Measurements from ENCODE around the gene GAA. TPM values are rescaled to one million over a fixed set of nuclear protein-coding genes. Genes with fewer than 3 reads are reported as not detected.
A peak's percentile ranks its signal among the peaks of the same experiment; 100 is the strongest.

Gene GAA
- total and polyA plus RNA-seq, 4 donors, result 13.3 to 58.1 (median 36.5) TPM

- DNase-seq (ENCODE audit: low read depth in 4 of 6, low spot score in 6 of 6), result no peak
- Histone ChIP-seq H3K4me3 (ENCODE audit: low read depth, low read length) (no peak overlapping the region), H3K4me1 (ENCODE audit: control insufficient read depth, insufficient read depth, low read length) (no peaks in the 10 kb centered on the region), H3K27me3 (ENCODE audit: control insufficient read depth, insufficient read depth, low read length) (no peaks in the 10 kb centered on the region), H3K36me3 (ENCODE audit: control insufficient read depth, insufficient read depth, low read length) (peaks cover 75% of the 10 kb centered on the region), H3K27ac (ENCODE audit: low read depth, low read length) (no peak overlapping the region), H3K9me3 (ENCODE audit: control insufficient read depth, insufficient read depth, low read length) (no peaks in the 10 kb centered on the region)
- WGBS (ENCODE audit: insufficient coverage), result 94% methylated on average over 8 of the region's 9 CpGs
Measured at GRCh38 chr17:80137131-80137530, 35.8 kb downstream of the GAA start.

GRCh38 chr17:80138856-80139426, 37.6 kb downstream of the GAA start:
- Histone ChIP-seq H3K36me3 (ENCODE audit: control insufficient read depth, insufficient read depth, low read length) (peaks cover 81% of the 10 kb centered on the region), H3K4me1 (ENCODE audit: control insufficient read depth, insufficient read depth, low read length) (no peaks in the 10 kb centered on the region), H3K27me3 (ENCODE audit: control insufficient read depth, insufficient read depth, low read length) (no peaks in the 10 kb centered on the region), H3K9me3 (ENCODE audit: control insufficient read depth, insufficient read depth, low read length) (no peaks in the 10 kb centered on the region), H3K27ac (ENCODE audit: low read depth, low read length) (no peak overlapping the region), H3K4me3 (ENCODE audit: low read depth, low read length) (no peak overlapping the region)
- 95% methylated on average over 12 of the region's 18 CpGs for WGBS (ENCODE audit: insufficient coverage)
- no peak for DNase-seq (ENCODE audit: low read depth in 4 of 6, low spot score in 6 of 6)

GRCh38 chr17:80141463-80142165, 40.2 kb downstream of the GAA start:
- DNase-seq (ENCODE audit: low read depth in 4 of 6, low spot score in 6 of 6), result no peak
- 100% methylated on average over 1 of the region's 7 CpGs for WGBS (ENCODE audit: insufficient coverage)
- H3K9me3 ChIP-seq (ENCODE audit: control insufficient read depth, insufficient read depth, low read length), result no peaks in the 10 kb centered on the region
- peaks cover 9% of the 10 kb centered on the region for H3K4me1 ChIP-seq (ENCODE audit: control insufficient read depth, insufficient read depth, low read length)
- H3K27me3 ChIP-seq (ENCODE audit: control insufficient read depth, insufficient read depth, low read length), result no peaks in the 10 kb centered on the region
- H3K36me3 ChIP-seq (ENCODE audit: control insufficient read depth, insufficient read depth, low read length), result peaks cover 60% of the 10 kb centered on the region
- H3K4me3 ChIP-seq (ENCODE audit: low read depth, low read length), result no peak overlapping the region
- H3K27ac ChIP-seq (ENCODE audit: low read depth, low read length), result no peak overlapping the region

DNA sequence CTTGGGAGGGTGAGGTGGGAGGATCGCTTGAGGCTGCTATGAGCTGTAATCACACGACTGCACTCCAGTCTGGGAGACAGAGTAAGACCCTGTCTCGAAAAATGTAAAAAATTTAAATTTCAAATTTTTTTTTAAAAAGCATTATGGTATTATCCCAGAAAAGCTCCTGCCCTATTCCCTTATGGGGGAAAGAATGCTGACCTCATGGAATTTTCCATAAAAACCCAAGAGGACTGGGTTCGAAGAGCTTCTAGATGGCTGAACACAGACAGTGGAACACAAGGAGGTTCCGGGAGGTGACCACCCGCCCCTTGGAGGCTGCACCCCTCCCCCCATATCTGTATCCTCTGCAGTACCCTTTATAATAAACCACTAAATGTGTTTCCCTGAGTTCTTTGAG, 41.5 kb downstream of the GAA start:
- peaks cover 50% of the 10 kb centered on the region for H3K36me3 ChIP-seq (ENCODE audit: control insufficient read depth, insufficient read depth, low read length)
- no peaks in the 10 kb centered on the region for H3K9me3 ChIP-seq (ENCODE audit: control insufficient read depth, insufficient read depth, low read length)
- no peaks in the 10 kb centered on the region for H3K27me3 ChIP-seq (ENCODE audit: control insufficient read depth, insufficient read depth, low read length)
- H3K4me3 ChIP-seq (ENCODE audit: low read depth, low read length), result no peak overlapping the region
- H3K4me1 ChIP-seq (ENCODE audit: control insufficient read depth, insufficient read depth, low read length), result peaks cover 13% of the 10 kb centered on the region
- no peak overlapping the region for H3K27ac ChIP-seq (ENCODE audit: low read depth, low read length)
- WGBS (ENCODE audit: insufficient coverage), result 90% methylated on average over 2 of the region's 6 CpGs
- DNase-seq (ENCODE audit: low read depth in 4 of 6, low spot score in 6 of 6), result no peak

GRCh38 chr17:80145076-80146075, 44.0 kb downstream of the GAA start:
- 21% methylated on average over 5 of the region's 10 CpGs for WGBS (ENCODE audit: insufficient coverage)
- Histone ChIP-seq H3K27ac (ENCODE audit: low read depth, low read length) (no peak overlapping the region), H3K4me3 (ENCODE audit: low read depth, low read length) (peak overlapping the region; percentile 66), H3K9me3 (ENCODE audit: control insufficient read depth, insufficient read depth, low read length) (no peaks in the 10 kb centered on the region), H3K4me1 (ENCODE audit: control insufficient read depth, insufficient read depth, low read length) (peaks cover 22% of the 10 kb centered on the region), H3K36me3 (ENCODE audit: control insufficient read depth, insufficient read depth, low read length) (peaks cover 29% of the 10 kb centered on the region), H3K27me3 (ENCODE audit: control insufficient read depth, insufficient read depth, low read length) (no peaks in the 10 kb centered on the region)
- no peak for DNase-seq (ENCODE audit: low read depth in 4 of 6, low spot score in 6 of 6)

GRCh38 chr17:80146121-80147034, 45.0 kb downstream of the GAA start:
- peaks cover 22% of the 10 kb centered on the region for H3K4me1 ChIP-seq (ENCODE audit: control insufficient read depth, insufficient read depth, low read length)
- H3K9me3 ChIP-seq (ENCODE audit: control insufficient read depth, insufficient read depth, low read length), result no peaks in the 10 kb centered on the region
- no peaks in the 10 kb centered on the region for H3K27me3 ChIP-seq (ENCODE audit: control insufficient read depth, insufficient read depth, low read length)
- peaks cover 23% of the 10 kb centered on the region for H3K36me3 ChIP-seq (ENCODE audit: control insufficient read depth, insufficient read depth, low read length)
- peak overlapping the region; percentile 65 for H3K27ac ChIP-seq (ENCODE audit: low read depth, low read length)
- under 1% methylated on average over 64 of the region's 69 CpGs for WGBS (ENCODE audit: insufficient coverage)
- H3K4me3 ChIP-seq (ENCODE audit: low read depth, low read length), result peak overlapping the region; percentile 66
- DNase-seq (ENCODE audit: low read depth in 4 of 6, low spot score in 6 of 6), result peak in 3 of 6 donors; percentile 18 to 57 (median 40)

DNA sequence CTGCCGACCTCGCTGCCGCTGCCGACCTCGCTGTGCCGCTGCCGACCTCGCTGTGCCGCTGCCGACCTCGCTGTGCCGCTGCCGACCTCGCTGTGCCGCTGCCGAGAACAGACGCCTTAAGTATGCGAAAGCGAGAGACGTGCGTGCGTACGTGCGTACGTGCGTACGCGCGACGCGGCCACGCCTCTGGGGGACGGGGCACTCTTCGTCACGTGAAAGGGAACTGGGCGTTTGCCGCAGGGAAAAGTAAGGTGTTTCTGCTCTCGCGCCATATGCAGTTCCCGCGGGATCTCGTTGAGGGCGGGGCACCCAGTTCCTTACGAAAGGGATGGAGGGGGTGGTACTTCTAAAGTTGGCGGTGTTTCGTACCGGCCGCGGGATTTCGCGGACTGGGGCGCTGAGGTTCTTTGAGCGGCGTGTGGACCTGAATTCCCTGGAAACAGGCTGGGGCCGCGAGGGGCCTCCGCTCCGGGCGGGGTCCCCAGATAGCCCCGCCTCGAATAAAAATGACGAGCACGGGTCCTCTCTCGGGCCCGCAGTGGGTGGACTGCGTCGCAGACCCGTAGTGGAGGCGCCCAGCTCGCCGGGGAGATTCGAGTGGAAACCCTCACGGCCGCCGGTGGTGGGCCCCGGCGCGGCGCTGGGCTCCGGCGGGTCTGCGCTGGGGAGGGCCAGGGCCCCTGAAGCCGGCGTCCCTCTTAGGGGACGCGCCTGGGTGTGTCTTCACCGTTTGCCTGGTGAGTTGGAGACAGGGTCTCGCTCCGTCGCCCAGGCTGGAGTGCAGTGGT, 45.8 kb downstream of the GAA start, which contains the start of gene EIF4A3:
EIF4A3 (minus strand) TSS at position 94 of the 788 bp plus-strand sequence. CDS start 167 bp downstream, outside the sequence.
- H3K4me1 ChIP-seq (ENCODE audit: control insufficient read depth, insufficient read depth, low read length), result peaks cover 22% of the 10 kb centered on the region
- peaks cover 18% of the 10 kb centered on the region for H3K36me3 ChIP-seq (ENCODE audit: control insufficient read depth, insufficient read depth, low read length)
- peak within 1 kb of the TSS; percentile 93 for H3K4me3 ChIP-seq (ENCODE audit: low read depth, low read length)
- no peaks in the 10 kb centered on the region for H3K9me3 ChIP-seq (ENCODE audit: control insufficient read depth, insufficient read depth, low read length)
- H3K27ac ChIP-seq (ENCODE audit: low read depth, low read length), result peak within 1 kb of the TSS; percentile 96
- DNase-seq (ENCODE audit: low read depth in 4 of 6, low spot score in 6 of 6), result peak; percentile 94 to 99 (median 96)
- no peaks in the 10 kb centered on the region for H3K27me3 ChIP-seq (ENCODE audit: control insufficient read depth, insufficient read depth, low read length)
- under 1% methylated on average over 90 of the region's 90 CpGs for WGBS (ENCODE audit: insufficient coverage)

DNA sequence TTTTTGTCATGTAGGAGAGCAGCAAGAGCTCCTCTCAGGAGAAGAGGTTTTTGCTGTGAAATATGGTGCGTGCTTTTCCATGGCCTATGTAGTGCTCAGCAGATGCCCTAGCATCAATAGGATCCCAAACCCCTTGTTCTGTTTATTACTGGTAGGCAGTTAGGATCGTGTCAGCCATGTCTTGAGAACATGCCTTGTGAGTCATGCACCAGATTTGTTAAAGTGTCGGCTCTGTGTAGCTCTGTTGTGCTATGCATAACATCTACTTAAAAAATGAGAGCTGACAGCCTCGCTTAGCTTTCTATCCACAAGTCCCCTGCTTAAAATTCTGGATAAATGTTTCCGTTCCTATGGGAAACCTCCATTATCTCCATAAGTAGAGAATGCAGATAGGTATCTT, 50.0 kb downstream of the GAA start:
- DNase-seq (ENCODE audit: low read depth in 4 of 6, low spot score in 6 of 6), result no peak
- H3K27me3 ChIP-seq (ENCODE audit: control insufficient read depth, insufficient read depth, low read length), result no peaks in the 10 kb centered on the region
- peaks cover 3% of the 10 kb centered on the region for H3K36me3 ChIP-seq (ENCODE audit: control insufficient read depth, insufficient read depth, low read length)
- peaks cover 13% of the 10 kb centered on the region for H3K4me1 ChIP-seq (ENCODE audit: control insufficient read depth, insufficient read depth, low read length)
- H3K9me3 ChIP-seq (ENCODE audit: control insufficient read depth, insufficient read depth, low read length), result no peaks in the 10 kb centered on the region
- H3K27ac ChIP-seq (ENCODE audit: low read depth, low read length), result no peak overlapping the region
- WGBS (ENCODE audit: insufficient coverage), result no CpG with 5 or more reads among the region's 5 CpGs
- no peak overlapping the region for H3K4me3 ChIP-seq (ENCODE audit: low read depth, low read length)
